Stomach (tissue), 4 donors: ENCODE results near the gene COL18A1.

Experiments used
- CTCF ChIP-seq, 7 experiments: fragments of 450-650 bp in 4 of 7; fragments of 200-600 bp in 3 of 7; sonication (generic) in 3 of 7; IDR thresholded peaks; one replicate each; pipeline ENCODE4 v1.5.1; 2016 to 2019; ENCODE audit warnings: antibody characterized with exemption in 7 of 7, control low read depth in 2 of 7, mild to moderate bottlenecking in 1 of 7
- POLR2A ChIP-seq, 4 donors: fragments of 450-650 bp; IDR thresholded peaks; one replicate each; pipeline ENCODE4 v1.6.1; 2016; ENCODE audit warnings: antibody characterized with exemption in 4 of 4, control low read depth in 2 of 4, mild to moderate bottlenecking in 1 of 4, moderate library complexity in 1 of 4
- POLR2AphosphoS5 ChIP-seq, 3 donors: sonication (generic); formaldehyde crosslinking; IDR thresholded peaks; one replicate each; pipeline ENCODE4 v1.6.1; 2016; ENCODE audit warnings: antibody characterized with exemption in 3 of 3

- TF ChIP-seq CTCF (IDR thresholded peaks at IDR 0.05) (no peak), POLR2AphosphoS5 (IDR thresholded peaks at IDR 0.05) (no peak), POLR2A (IDR thresholded peaks at IDR 0.05) (no peak)
These were observed 7.6 kb upstream of the COL18A1 start for GRCh38 chr21:45397381-45397780.
